ENCODE data around the gene TRAF3.

DNA sequence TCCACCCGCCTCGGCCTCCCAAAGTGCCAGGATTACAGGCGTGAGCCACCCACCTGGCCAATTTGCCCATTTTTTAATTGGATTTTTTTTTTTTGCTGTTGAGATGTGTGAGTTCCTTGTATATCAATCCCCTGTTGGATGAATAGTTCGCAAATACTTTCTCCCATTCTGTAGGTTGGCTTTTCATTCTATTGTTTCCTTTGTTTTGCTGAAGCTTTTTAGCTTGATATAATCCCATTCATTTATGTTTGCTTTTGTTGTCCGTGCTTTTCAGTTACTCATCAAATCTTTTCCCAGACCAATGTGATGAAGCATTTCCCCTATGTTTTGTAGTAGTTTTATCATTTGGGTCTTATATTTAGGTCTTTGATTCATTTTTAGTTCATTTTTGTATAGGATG, 36.4 kb downstream of the TRAF3 start:
- TF ChIP-seq, protein P1, sequence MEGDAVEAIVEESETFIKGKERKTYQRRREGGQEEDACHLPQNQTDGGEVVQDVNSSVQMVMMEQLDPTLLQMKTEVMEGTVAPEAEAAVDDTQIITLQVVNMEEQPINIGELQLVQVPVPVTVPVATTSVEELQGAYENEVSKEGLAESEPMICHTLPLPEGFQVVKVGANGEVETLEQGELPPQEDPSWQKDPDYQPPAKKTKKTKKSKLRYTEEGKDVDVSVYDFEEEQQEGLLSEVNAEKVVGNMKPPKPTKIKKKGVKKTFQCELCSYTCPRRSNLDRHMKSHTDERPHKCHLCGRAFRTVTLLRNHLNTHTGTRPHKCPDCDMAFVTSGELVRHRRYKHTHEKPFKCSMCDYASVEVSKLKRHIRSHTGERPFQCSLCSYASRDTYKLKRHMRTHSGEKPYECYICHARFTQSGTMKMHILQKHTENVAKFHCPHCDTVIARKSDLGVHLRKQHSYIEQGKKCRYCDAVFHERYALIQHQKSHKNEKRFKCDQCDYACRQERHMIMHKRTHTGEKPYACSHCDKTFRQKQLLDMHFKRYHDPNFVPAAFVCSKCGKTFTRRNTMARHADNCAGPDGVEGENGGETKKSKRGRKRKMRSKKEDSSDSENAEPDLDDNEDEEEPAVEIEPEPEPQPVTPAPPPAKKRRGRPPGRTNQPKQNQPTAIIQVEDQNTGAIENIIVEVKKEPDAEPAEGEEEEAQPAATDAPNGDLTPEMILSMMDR (IDR thresholded peaks at IDR 0.05; ENCODE audit: low read length): no peak
- TF ChIP-seq EZH2 (IDR thresholded peaks at IDR 0.05; ENCODE audit: borderline replicate concordance, low read length): no peak

Data from OCI-LY1 (cell line).